ENCODE measurements around the gene ZNF493.

The ZNF493 gene

GRCh38 chr19:21396893-21397572 lies at the start of gene ZNF493:
Gene ZNF493, plus strand, starts transcription at chr19:21397133. Its CDS starts 105 bp downstream, at chr19:21397238.
- DNase-seq (ENCODE audit: low spot score) (peak; percentile 83), FAIRE-seq (peak; percentile 87)

DNA sequence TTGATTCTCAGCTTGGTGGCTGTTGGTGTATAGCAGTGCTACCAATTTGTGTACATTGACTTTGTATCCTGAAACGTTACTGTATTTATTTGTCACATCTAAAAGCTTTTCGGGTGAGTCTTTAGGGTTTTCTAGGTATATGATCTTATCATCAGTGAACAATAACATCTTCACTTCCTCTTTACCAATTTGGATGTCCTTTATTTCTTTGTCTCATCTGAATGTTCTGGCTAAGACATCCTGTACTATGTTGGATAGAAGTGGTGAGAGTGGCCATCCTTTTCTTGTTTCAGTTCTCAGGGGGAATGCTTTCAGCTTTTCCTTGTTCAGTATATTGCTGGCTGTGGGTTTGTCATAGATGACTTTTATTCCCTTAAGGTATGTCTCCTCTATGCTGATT lies 44.1 kb upstream of the ZNF493 start:
- DNase-seq (ENCODE audit: low spot score) (no peak), FAIRE-seq (no peak)

GRCh38 chr19:21358768-21359451 lies 38.0 kb upstream of the ZNF493 start, which contains the start of gene ZNF738:
Gene ZNF738, plus strand, starts transcription at chr19:21359000. Its CDS starts 141 bp downstream, at chr19:21359141.
- FAIRE-seq (peak; percentile 82), DNase-seq (ENCODE audit: low spot score) (peak; percentile 82)

- FAIRE-seq (no peak), DNase-seq (ENCODE audit: low spot score) (no peak)
These were observed 34.6 kb upstream of the ZNF493 start for GRCh38 chr19:21362291-21362690.

DNA sequence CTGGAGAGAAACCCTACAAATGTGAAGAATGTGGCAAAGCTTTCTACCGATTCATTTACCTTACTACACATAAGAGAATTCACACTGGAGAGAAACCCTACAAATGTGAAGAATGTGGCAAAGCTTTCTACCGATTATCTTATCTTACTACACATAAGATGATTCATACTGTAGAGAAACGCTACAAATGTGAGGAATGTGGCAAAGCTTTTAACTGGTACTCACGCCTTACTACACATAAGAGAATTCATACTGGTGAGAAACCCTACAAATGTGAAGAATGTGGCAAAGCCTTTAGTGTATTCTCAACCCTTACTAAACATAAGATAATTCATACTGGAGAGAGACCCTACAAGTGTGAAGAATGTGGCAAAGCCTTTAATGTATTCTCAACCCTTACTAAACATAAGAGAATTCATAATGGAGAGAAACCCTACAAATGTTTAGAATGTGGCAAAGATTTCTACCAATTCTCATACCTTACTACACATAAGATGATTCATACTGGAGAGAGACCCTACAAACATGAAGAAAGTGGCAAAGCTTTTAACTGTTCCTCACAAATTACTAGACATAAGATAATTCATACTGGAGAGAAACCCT lies 12.9 kb upstream of the ZNF493 start:
- FAIRE-seq (no peak), DNase-seq (ENCODE audit: low spot score) (no peak)

DNA sequence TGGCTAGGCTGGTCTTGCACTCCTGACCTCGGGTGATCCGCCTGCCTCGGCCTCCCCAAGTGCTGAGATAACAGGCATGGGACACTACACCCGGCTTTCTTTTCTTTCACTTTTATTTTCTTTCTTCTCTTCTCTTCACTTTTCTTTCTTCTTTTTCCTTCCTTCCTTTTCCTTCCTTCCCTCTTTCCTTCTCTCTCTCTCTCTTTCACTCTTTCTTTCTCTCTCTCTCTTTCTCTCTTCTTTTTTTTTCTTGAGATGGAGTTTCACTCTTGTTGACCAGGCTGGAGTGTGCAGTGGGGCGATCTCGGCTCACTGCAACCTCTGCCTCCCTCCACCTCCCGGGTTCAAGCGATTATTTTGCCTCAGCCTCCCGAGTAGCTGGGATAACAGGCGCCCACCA lies 812 bp upstream of the ZNF493 start:
- no peak for DNase-seq (ENCODE audit: low spot score)
- no peak for FAIRE-seq

DNA sequence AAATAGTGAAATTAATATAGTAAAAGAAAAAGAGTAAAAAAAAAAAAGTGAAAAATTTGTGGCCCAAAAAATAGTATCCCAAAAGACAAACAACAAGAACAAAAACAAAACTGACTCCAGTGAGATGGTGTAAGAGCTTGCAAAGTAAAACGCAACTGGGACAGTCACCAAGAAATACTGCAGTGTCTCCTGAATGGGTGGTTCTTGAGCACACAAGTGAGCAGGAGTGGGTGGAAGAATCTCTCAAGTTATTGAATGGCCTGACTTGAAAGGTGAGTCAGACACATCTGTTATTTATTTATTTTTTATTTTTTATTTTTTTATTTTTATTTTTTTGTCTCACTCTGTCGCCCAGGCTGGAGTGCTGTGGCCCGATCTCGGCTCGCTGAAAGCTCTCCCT lies 1.9 kb downstream of the ZNF493 start:
- DNase-seq (ENCODE audit: low spot score) (no peak), FAIRE-seq (no peak)

DNA sequence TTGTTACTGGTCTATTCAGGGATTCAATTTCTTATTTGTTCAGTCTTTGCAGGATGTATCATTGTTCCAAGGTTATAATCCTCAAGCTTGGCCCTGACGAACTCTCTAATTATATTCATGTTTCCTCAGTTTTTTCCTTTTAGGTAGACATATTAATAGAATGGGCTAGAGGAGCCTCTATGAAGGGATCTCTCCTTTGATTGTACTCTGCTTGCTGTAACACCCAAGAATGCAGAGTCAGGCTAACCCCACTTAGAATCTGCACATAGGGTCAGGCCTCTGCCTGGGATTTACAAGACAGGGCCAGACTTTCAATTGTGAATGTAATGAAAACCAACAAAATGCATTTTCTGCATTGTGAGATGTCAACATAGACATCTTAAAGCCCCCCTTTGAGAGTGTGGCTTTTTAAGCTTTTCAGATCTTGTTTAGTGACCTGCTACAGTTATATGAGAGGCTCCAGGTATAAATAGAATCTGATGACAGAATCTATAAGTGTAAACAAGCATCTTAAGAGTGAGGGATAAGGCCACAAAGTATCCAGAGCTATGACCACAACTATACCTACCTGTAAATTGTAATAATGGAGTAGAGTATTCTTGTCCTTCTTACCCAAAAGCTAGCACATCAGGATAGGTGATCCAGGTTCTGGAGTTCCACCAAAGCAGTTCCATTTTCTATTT lies 5.5 kb downstream of the ZNF493 start:
- FAIRE-seq (no peak), DNase-seq (ENCODE audit: low spot score) (no peak)

GRCh38 chr19:21410166-21410565 lies 13.2 kb downstream of the ZNF493 start:
- DNase-seq (ENCODE audit: low spot score) (no peak), FAIRE-seq (no peak)

- FAIRE-seq: no peak
- no peak for DNase-seq (ENCODE audit: low spot score)
These were observed 25.3 kb downstream of the ZNF493 start for GRCh38 chr19:21422244-21422643.

DNA sequence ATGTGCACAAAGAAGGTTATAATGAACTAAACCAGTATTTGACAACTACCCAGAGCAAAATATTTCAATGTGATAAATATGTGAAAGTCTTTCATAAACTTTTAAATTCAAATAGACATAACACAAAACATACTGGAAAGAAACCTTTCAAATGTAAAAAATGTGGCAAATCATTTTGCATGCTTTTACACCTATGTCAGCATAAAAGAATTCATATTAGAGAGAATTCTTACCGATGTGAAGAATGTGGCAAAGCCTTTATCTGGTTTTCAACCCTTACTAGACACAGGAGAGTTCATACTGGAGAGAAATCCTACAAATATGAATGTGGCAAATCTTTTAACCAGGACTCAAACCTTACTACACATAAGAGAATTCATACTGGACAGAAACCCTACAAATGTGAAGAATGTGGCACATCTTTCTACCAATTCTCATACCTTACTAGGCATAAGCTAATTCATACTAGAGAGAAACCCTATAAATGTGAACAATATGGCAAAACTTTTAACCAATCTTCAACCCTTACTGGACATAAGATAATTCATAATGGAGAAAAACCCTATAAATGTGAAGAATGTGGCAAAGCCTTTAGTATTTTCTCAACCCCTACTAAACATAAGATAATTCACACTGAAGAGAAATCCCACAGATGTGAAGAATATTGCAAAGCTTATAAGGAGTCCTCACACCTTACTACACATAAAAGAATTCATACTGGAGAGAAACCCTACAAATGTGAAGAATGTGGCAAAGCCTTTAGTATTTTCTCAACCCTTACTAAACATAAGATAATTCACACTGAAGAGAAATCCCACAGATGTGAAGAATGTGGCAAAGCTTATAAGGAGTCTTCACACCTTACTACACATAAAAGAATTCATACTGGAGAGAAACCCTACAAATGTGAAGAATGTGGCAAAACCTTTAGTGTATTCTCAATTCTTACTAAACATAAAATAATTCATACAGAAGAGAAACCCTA lies 26.4 kb downstream of the ZNF493 start:
- no peak for DNase-seq (ENCODE audit: low spot score)
- no peak for FAIRE-seq

- DNase-seq (ENCODE audit: low spot score) (no peak), FAIRE-seq (no peak)
These were observed 33.7 kb downstream of the ZNF493 start for GRCh38 chr19:21430675-21431074.

DNA sequence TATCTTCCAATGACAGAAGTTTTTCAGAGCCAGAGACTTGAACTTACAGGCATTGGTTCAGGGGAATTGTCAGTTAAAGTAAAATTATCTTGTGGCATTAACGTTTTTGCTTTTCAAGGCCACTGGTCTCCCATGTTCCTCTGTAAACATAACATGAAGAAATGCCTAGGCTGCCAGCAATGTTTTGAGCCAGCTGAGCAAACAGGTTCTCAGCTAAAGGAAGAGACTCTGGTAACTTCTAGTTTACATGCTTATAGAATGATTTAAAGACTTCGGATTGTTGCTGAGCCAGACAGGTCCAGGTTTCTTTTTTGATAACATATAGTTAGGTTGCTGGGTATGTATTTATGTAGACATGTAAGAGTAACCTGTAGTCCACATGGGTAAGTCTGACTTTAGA lies 35.7 kb downstream of the ZNF493 start:
- DNase-seq (ENCODE audit: low spot score) (no peak), FAIRE-seq (no peak)

GRCh38 chr19:21434516-21434915 lies 37.6 kb downstream of the ZNF493 start:
- FAIRE-seq (no peak), DNase-seq (ENCODE audit: low spot score) (no peak)

GRCh38 chr19:21434967-21435544 lies 38.1 kb downstream of the ZNF493 start:
- FAIRE-seq: no peak

GRCh38 chr19:21439201-21439751 lies 42.3 kb downstream of the ZNF493 start:
- no peak for FAIRE-seq
- DNase-seq (ENCODE audit: low spot score): no peak

More at GRCh38 chr19:21434967-21435544, 38.1 kb downstream of the ZNF493 start:
- DNase-seq (ENCODE audit: low spot score): no peak

GRCh38 chr19:21440321-21440720 lies 43.4 kb downstream of the ZNF493 start:
- FAIRE-seq: no peak

GRCh38 chr19:21451187-21451586 lies 54.3 kb downstream of the ZNF493 start:
- DNase-seq (ENCODE audit: low spot score) (no peak), FAIRE-seq (no peak)

More at GRCh38 chr19:21440321-21440720, 43.4 kb downstream of the ZNF493 start:
- no peak for DNase-seq (ENCODE audit: low spot score)

DNA sequence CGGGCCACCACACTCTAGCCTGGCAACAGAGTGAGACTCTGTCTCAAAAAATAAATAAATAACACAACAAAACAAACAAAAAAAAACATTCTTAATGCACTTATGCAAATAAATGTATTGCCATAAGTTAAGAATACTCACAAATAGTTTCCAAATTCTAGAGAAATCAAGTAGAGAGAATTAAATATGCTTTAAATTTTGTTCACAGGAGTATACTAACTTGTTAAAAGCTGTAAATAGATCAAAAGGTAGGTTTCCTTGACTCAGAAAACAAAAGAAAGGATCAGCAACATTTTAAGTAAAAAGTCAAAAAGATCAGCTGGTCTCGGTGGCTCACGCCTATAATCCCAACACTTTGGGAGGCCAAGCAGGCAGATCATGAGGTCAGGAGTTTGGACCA lies 58.0 kb downstream of the ZNF493 start:
- no peak for DNase-seq (ENCODE audit: low spot score)
- no peak for FAIRE-seq

GRCh38 chr19:21460686-21461085 lies 63.8 kb downstream of the ZNF493 start:
- DNase-seq (ENCODE audit: low spot score) (no peak), FAIRE-seq (no peak)

Data from RCC 7860 (cell line).